ENCODE results near the gene GPRC5D. TPM values are rescaled to one million over a fixed set of nuclear protein-coding genes. Genes with fewer than 3 reads are reported as not detected.

GPRC5D gene
- total RNA-seq, 1 donor from 2014 or later = not detected

DNA sequence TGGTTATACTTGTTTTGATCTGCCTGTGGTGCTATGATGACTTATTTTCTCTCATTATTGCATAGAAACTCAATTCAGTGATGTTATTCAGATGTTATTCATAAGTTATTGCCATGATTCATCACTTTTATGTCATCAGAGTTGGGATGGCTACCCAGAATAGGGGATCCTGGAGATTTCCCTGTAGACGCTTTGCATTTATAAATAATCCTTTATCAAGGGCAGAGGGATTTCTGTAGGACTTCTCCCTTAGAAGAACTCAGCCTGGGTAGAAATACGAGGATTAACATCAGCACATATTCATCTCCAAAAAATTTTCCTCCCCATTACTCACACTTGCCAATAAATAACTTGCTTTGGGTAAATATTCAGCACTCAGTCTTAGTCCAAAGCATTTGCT, 55.7 kb downstream of the GPRC5D start:
- Mint-ChIP-seq H3K4me3 (peak overlapping the region; percentile 69), H3K36me3 (peaks cover 45% of the 10 kb centered on the region), H3K27ac (no peak overlapping the region), H3K9me3 (no peaks in the 10 kb centered on the region), H3K4me1 (ENCODE audit: unreplicated experiment) (peaks cover 7% of the 10 kb centered on the region), H3K27me3 (peaks cover 26% of the 10 kb centered on the region)
- TF ChIP-seq, protein P1, sequence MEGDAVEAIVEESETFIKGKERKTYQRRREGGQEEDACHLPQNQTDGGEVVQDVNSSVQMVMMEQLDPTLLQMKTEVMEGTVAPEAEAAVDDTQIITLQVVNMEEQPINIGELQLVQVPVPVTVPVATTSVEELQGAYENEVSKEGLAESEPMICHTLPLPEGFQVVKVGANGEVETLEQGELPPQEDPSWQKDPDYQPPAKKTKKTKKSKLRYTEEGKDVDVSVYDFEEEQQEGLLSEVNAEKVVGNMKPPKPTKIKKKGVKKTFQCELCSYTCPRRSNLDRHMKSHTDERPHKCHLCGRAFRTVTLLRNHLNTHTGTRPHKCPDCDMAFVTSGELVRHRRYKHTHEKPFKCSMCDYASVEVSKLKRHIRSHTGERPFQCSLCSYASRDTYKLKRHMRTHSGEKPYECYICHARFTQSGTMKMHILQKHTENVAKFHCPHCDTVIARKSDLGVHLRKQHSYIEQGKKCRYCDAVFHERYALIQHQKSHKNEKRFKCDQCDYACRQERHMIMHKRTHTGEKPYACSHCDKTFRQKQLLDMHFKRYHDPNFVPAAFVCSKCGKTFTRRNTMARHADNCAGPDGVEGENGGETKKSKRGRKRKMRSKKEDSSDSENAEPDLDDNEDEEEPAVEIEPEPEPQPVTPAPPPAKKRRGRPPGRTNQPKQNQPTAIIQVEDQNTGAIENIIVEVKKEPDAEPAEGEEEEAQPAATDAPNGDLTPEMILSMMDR (conservative IDR thresholded peaks at IDR 0.05) = no peak
- no peak for DNase-seq (ENCODE audit: extremely low spot score, unreplicated experiment)

DNA sequence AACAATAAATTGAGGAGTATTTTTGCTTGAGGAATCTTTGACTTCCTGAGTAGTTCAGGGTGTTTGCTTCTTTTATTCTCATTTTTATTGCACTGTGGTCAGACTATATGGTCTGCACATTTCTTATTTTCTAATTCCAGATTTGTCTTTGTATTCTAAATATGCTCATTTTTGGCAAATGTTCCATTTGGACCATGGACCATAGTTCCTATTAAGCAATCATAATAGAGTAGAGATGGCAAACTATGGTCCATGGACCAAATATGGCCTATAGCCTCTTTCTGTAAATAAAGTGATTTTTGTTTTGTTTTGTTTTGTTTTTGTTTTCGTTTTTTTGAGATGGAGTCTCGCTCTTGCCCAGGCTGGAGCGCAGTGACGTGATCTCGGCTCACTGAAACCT, 58.5 kb downstream of the GPRC5D start:
- Mint-ChIP-seq H3K4me3 (peak overlapping the region; percentile 94), H3K27ac (peak overlapping the region; percentile 98), H3K9me3 (no peaks in the 10 kb centered on the region), H3K27me3 (peaks cover 32% of the 10 kb centered on the region), H3K36me3 (peaks cover 37% of the 10 kb centered on the region), H3K4me1 (ENCODE audit: unreplicated experiment) (peaks cover 19% of the 10 kb centered on the region)
- TF ChIP-seq, protein P1 (conservative IDR thresholded peaks at IDR 0.05) = no peak
- no peak for DNase-seq (ENCODE audit: extremely low spot score, unreplicated experiment)

DNA sequence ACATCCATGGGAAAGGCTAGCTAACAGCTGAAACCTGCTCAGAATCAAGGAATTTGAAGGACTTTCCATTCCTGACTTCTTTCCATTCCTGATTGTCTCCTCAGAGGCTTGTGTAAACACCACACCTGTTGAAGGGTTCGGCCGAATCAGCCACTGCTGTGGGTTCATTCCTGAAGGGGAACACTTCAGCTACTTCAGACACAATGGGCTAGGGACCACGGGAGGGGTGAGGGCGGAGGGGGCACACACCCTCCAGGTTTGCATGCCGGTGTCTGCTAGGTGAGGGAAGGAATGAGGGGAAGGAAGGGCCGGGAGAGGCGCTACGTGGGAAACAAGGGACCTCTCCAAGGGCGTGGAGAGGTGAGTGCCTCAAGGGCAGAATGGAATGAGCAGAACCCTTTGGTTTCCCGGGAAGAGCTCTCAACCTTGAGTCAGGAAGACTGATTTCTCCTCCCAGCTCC, 59.3 kb downstream of the GPRC5D start:
- no peaks in the 10 kb centered on the region for H3K9me3 Mint-ChIP-seq
- TF ChIP-seq, protein P1 (conservative IDR thresholded peaks at IDR 0.05) = no peak
- peak overlapping the region; percentile 98 for H3K27ac Mint-ChIP-seq
- H3K4me1 Mint-ChIP-seq (ENCODE audit: unreplicated experiment) = peaks cover 19% of the 10 kb centered on the region
- peaks cover 34% of the 10 kb centered on the region for H3K36me3 Mint-ChIP-seq
- DNase-seq (ENCODE audit: extremely low spot score, unreplicated experiment) = no peak
- peak overlapping the region; percentile 94 for H3K4me3 Mint-ChIP-seq
- H3K27me3 Mint-ChIP-seq = peaks cover 37% of the 10 kb centered on the region

DNA sequence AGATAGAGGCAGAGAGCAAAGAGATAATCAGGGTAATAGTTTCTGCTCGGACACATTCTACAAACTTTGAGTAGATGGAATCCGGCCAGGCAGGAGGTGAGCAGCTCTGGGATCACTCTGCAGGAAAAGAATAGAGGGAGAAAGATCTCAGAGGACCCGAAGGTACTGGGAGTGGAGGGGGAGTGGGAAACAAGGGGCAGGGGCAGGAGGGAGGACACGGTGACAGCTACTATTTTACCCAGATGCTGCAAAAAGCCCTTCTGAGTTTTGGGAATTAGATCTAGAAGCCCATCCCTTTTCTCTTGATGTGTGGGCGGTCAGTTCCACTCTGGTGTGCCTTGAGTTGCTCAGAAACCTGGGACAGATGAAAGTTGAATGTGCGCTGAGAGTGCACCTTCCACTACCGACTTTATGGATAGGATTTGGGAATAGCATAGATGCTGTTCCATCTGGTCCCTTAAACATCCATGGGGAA, 60.1 kb downstream of the GPRC5D start:
- H3K9me3 Mint-ChIP-seq = no peaks in the 10 kb centered on the region
- H3K27me3 Mint-ChIP-seq = peaks cover 41% of the 10 kb centered on the region
- TF ChIP-seq, protein P1 (conservative IDR thresholded peaks at IDR 0.05) = no peak
- H3K4me3 Mint-ChIP-seq = peak overlapping the region; percentile 94
- peaks cover 19% of the 10 kb centered on the region for H3K4me1 Mint-ChIP-seq (ENCODE audit: unreplicated experiment)
- peak overlapping the region; percentile 98 for H3K27ac Mint-ChIP-seq
- no peak for DNase-seq (ENCODE audit: extremely low spot score, unreplicated experiment)
- peaks cover 30% of the 10 kb centered on the region for H3K36me3 Mint-ChIP-seq

DNA sequence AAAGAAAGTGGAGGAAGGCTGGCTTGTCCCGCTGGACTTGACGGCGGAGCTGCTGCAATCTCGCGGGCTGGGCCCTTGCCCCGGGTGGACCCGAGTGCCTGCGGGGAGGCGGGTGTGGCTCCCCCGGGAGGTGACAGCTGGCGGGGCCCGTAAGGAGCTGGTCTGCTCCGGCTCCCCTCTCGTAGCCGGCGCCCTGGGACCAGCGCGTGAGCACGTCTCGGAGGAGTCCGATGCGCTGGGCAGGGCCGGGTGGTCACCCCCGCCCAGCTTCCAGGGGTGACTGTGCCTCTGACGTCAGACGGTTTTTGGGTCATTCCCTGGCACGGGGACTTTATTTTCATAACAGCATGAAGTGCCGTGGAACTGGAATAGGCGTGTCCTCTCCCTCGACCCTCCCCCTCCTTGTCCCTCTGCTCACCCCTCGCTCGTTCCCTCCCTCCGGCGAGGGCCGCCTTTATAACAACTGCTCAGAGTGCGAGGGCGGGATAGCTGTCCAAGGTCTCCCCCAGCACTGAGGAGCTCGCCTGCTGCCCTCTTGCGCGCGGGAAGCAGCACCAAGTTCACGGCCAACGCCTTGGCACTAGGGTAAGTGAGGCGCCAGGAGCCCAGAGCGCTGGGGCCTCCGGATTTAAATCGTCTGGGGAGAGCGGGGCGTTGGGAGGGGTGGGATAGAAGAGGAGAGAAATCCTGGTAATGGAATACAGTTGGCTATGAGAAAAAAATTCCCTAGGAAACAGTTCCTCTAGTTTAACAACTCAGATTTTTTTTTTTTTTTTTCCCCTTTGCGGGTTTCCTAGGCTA, 60.7 kb downstream of the GPRC5D start, which contains the start of gene GPRC5A:
TSS of gene GPRC5A (plus strand) at position 483 of the 801 bp plus-strand sequence. CDS start 16,688 bp downstream, outside the sequence.
- Mint-ChIP-seq H3K4me1 (ENCODE audit: unreplicated experiment) (peaks cover 19% of the 10 kb centered on the region), H3K36me3 (peaks cover 26% of the 10 kb centered on the region), H3K9me3 (no peaks in the 10 kb centered on the region), H3K4me3 (peak within 1 kb of the TSS; percentile 94), H3K27ac (peak within 1 kb of the TSS; percentile 98), H3K27me3 (peaks cover 38% of the 10 kb centered on the region)
- TF ChIP-seq, protein P1 (conservative IDR thresholded peaks at IDR 0.05) = no peak
- DNase-seq (ENCODE audit: extremely low spot score, unreplicated experiment) = peak; percentile 81

Other genes starting within 250 kb of the GPRC5D start
- 49.6 and 85.5 TPM in 2 replicates for gene CDKN1B, start 234.8 kb downstream of the GPRC5D start, total RNA-seq (ENCODE audit: low replicate concordance)
- gene APOLD1, start 166.5 kb downstream of the GPRC5D start, total RNA-seq (ENCODE audit: low replicate concordance) = 2.9 and 5.6 TPM in 2 replicates
- gene DDX47, start 138.8 kb downstream of the GPRC5D start, total RNA-seq (ENCODE audit: low replicate concordance) = 73.0 and 142 TPM in 2 replicates
- gene GPRC5A, start 60.6 kb downstream of the GPRC5D start, total RNA-seq (ENCODE audit: low replicate concordance) = 152 and 1,119 TPM in 2 replicates
- gene HEBP1, start 48.1 kb upstream of the GPRC5D start, total RNA-seq (ENCODE audit: low replicate concordance) = 66.4 and 146 TPM in 2 replicates
- gene FAM234B, start 92.2 kb upstream of the GPRC5D start, total RNA-seq (ENCODE audit: low replicate concordance) = 11.9 and 20.5 TPM in 2 replicates
- gene GSG1, start 151.5 kb upstream of the GPRC5D start, total RNA-seq (ENCODE audit: low replicate concordance) = 0.36 and 2.0 TPM in 2 replicates
- 340 and 2,561 TPM in 2 replicates for gene EMP1, start 244.6 kb upstream of the GPRC5D start, total RNA-seq (ENCODE audit: low replicate concordance)

All from type B pancreatic cell (in vitro differentiated cells).